Hematopoietic multipotent progenitor cell treated with erythropoietin and hydrocortisone succinate and interleukin-3 and kit ligand, for 6 days (in vitro differentiated cells): Measurements from ENCODE around the gene ZFX.

Source experiments
- DNase-seq: peaks from one replicate; pipeline ENCODE4 v3.0.0-alpha.2; 2015

The ZFX gene

GRCh38 chrX:24243188-24243587 lies 93.7 kb downstream of the ZFX start:
- no peak for DNase-seq

GRCh38 chrX:24243692-24244091 lies 94.2 kb downstream of the ZFX start:
- no peak for DNase-seq

- DNase-seq = no peak
Measured at GRCh38 chrX:24245202-24245601, 95.7 kb downstream of the ZFX start.

GRCh38 chrX:24248042-24248441 lies 98.5 kb downstream of the ZFX start:
- no peak for DNase-seq

DNA sequence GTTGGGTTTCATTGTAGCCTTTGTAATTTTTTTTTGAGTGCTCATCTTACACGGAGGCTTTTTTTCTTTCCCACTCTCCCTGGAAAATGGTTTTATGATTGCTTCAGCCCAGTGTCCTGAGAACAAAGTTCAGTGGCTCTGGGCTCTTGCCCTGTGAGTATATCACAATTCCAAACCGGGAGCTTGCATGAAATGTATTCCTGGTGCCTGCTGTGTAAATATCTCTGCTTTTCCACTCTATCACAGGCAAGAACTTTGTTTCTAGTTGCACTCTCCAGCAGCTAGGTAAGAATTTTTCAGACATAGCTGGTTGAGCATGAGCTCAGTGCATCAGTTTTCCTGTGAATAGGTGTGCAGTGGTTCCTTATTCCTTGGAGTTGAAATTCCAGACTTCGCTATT lies 103.5 kb downstream of the ZFX start:
- DNase-seq = no peak

- no peak for DNase-seq
Measured at GRCh38 chrX:24253469-24253868, 103.9 kb downstream of the ZFX start.

- no peak for DNase-seq
Measured at GRCh38 chrX:24257011-24257410, 107.5 kb downstream of the ZFX start.

- peak; percentile 77 for DNase-seq
Measured at GRCh38 chrX:24259544-24260240, 110.2 kb downstream of the ZFX start.

- peak; percentile 68 for DNase-seq
Measured at GRCh38 chrX:24260842-24261550, 111.5 kb downstream of the ZFX start.

- DNase-seq = no peak
Measured at GRCh38 chrX:24262309-24262708, 112.8 kb downstream of the ZFX start.

- DNase-seq = no peak
Measured at GRCh38 chrX:24264383-24264782, 114.9 kb downstream of the ZFX start.
